SK-N-SH (cell line): ENCODE results near the gene H2AZ1. TPM values are rescaled to one million over a fixed set of nuclear protein-coding genes. Genes with fewer than 3 reads are reported as not detected.

Experiments used
- CTCF ChIA-PET: fragments of 300-600, 350-600 bp; formaldehyde crosslinking; extraction: SDS; loops from one replicate; lab custom pipeline; 2021; lab: Yijun Ruan, JAX
- POLR2A ChIA-PET: fragments of 350-600 bp; sonication (Branson Sonifier 250); formaldehyde crosslinking; extraction: SDS; loops from one replicate; lab custom pipeline; 2020; ENCODE audit warnings: antibody characterized with exemption, inconsistent platforms; lab: Yijun Ruan, JAX
- DNase-seq: peaks from one replicate; pipeline ENCODE4 v3.0.0; 2012
- H2AFZ ChIP-seq: fragments of 200-600 bp; sonication (generic); 2 replicates; pipeline ENCODE4 v1.8.1; 2016; ENCODE audit warnings: antibody characterized with exemption, mild to moderate bottlenecking, low read depth
- H3F3A ChIP-seq: fragments of 200-600 bp; sonication (generic); replicated peaks from 2 replicates; pipeline ENCODE3; 2016; ENCODE audit warnings: antibody characterized with exemption, mild to moderate bottlenecking; ENCODE audit not compliant: insufficient read depth
- H3K27ac ChIP-seq, 2 experiments: fragments of 200-500 bp in 1 of 2; fragments of 200-600 bp in 1 of 2; sonication (Bioruptor generic) in 1 of 2; sonication (generic), shearing (Covaris generic) in 1 of 2; 2 replicates each; pipeline versions ENCODE4 v1.5.1 to v1.6.1; 2014 to 2016; ENCODE audit warnings: low read depth in 2 of 2, inconsistent platforms in 1 of 2, low read length in 1 of 2, mild to moderate bottlenecking in 1 of 2, mixed read lengths in 1 of 2
- H3K27me3 ChIP-seq: fragments of 200-600 bp; sonication (generic), shearing (Covaris generic); 2 replicates; pipeline ENCODE4 v1.6.1; 2016; ENCODE audit warnings: mixed run types; ENCODE audit not compliant: insufficient read depth
- H3K36me3 ChIP-seq, 2 experiments: fragments of 200-500 bp in 1 of 2; fragments of 200-600 bp in 1 of 2; sonication (Bioruptor generic) in 1 of 2; sonication (generic) in 1 of 2; replicated peaks in 1 of 2; 2 replicates each; pipeline versions ENCODE3 to v1.5.1; 2014 to 2016; ENCODE audit warnings: low read length in 1 of 2, mild to moderate bottlenecking in 1 of 2; ENCODE audit not compliant: insufficient read depth in 2 of 2, control insufficient read depth in 1 of 2
- H3K4me1 ChIP-seq, 2 experiments: fragments of 200-500 bp in 1 of 2; fragments of 200-600 bp in 1 of 2; sonication (Bioruptor generic) in 1 of 2; sonication (generic), shearing (Covaris generic) in 1 of 2; 2 replicates each; pipeline versions ENCODE4 v1.5.1 to v1.6.1; 2014 to 2016; ENCODE audit warnings: low read depth in 1 of 2, low read length in 1 of 2, mixed run types in 1 of 2; ENCODE audit not compliant: insufficient read depth in 2 of 2, control insufficient read depth in 1 of 2
- H3K4me2 ChIP-seq: fragments of 200-600 bp; sonication (generic), shearing (Covaris generic); 2 replicates; pipeline ENCODE4 v1.6.1; 2017; ENCODE audit warnings: mixed run types
- H3K4me3 ChIP-seq, 2 experiments: fragments of 200-500 bp in 1 of 2; fragments of 200-600 bp in 1 of 2; sonication (Bioruptor generic) in 1 of 2; sonication (generic), shearing (Covaris generic) in 1 of 2; 2 replicates each; pipeline versions ENCODE4 v1.5.1 to v1.8.1; 2014 to 2016; ENCODE audit warnings: low read depth in 2 of 2, inconsistent platforms in 1 of 2, low read length in 1 of 2, mild to moderate bottlenecking in 1 of 2, mixed read lengths in 1 of 2, moderate library complexity in 1 of 2
- H3K79me2 ChIP-seq: fragments of 200-600 bp; sonication (generic); 2 replicates; pipeline ENCODE4 v1.8.1; 2017; ENCODE audit warnings: mild to moderate bottlenecking; ENCODE audit not compliant: insufficient read depth
- H3K9ac ChIP-seq: fragments of 200-600 bp; sonication (generic); 2 replicates; pipeline ENCODE4 v1.6.1; 2017; ENCODE audit warnings: mixed run types
- H3K9me2 ChIP-seq: fragments of 200-600 bp; sonication (generic); 2 replicates; pipeline ENCODE4 v1.6.1; 2017; ENCODE audit warnings: mixed run types
- H3K9me3 ChIP-seq: fragments of 200-600 bp; sonication (generic); 2 replicates; pipeline ENCODE4 v1.6.1; 2017; ENCODE audit warnings: mixed run types, mild to moderate bottlenecking, moderate library complexity
- H4K20me1 ChIP-seq: fragments of 200-600 bp; sonication (generic); 2 replicates; pipeline ENCODE4 v1.6.1; 2017; ENCODE audit warnings: mild to moderate bottlenecking, mixed run types; ENCODE audit not compliant: insufficient read depth
- CTCF ChIP-seq: fragments of 200-600 bp; sonication (generic); IDR thresholded peaks from 2 replicates; pipeline ENCODE4 v1.6.1; 2017; ENCODE audit warnings: antibody characterized with exemption, mild to moderate bottlenecking, moderate library complexity
- ELF1 ChIP-seq: IDR thresholded peaks from 2 replicates; pipeline ENCODE4 v1.4.0; 2012
- EZH2phosphoT487 ChIP-seq: fragments of 200-600 bp; sonication (generic); IDR thresholded peaks from 2 replicates; pipeline ENCODE4 v1.6.1; 2017; ENCODE audit warnings: low read depth, mixed run types, mild to moderate bottlenecking, antibody characterized with exemption, moderate library complexity, borderline replicate concordance
- FOSL2 ChIP-seq: IDR thresholded peaks from 2 replicates; pipeline ENCODE4 v1.4.0; 2012; ENCODE audit warnings: low read depth, mild to moderate bottlenecking, moderate library complexity, borderline replicate concordance
- FOXM1 ChIP-seq: IDR thresholded peaks from 2 replicates; pipeline ENCODE4 v1.4.0; 2012; ENCODE audit warnings: low read depth, mild to moderate bottlenecking
- GATA2 ChIP-seq: sonication (generic); formaldehyde crosslinking; IDR thresholded peaks from 2 replicates; pipeline ENCODE4 v1.5.0; 2020; ENCODE audit warnings: mild to moderate bottlenecking, missing genetic modification reagents
- JUND ChIP-seq: IDR thresholded peaks from 2 replicates; pipeline ENCODE4 v1.4.0; 2012
- MAX ChIP-seq: IDR thresholded peaks from 2 replicates; pipeline ENCODE4 v1.4.0; 2012; ENCODE audit warnings: low read depth
- NFIC ChIP-seq: IDR thresholded peaks from 2 replicates; pipeline ENCODE4 v1.4.0; 2012; ENCODE audit warnings: borderline replicate concordance
- NRF1 ChIP-seq: IDR thresholded peaks from 2 replicates; pipeline ENCODE4 v1.6.1; 2012; ENCODE audit warnings: low read depth, mild to moderate bottlenecking, low read length
- PBX3 ChIP-seq: IDR thresholded peaks from 2 replicates; pipeline ENCODE4; 2012
- POLR2AphosphoS5 ChIP-seq: IDR thresholded peaks from 2 replicates; pipeline ENCODE4 v1.6.1; 2012; ENCODE audit warnings: low read depth, low read length
- REST ChIP-seq: IDR thresholded peaks from 2 replicates; pipeline ENCODE4 v1.6.1; 2012; ENCODE audit warnings: mild to moderate bottlenecking, low read depth, low read length, moderate library complexity
- RFX5 ChIP-seq: IDR thresholded peaks from 2 replicates; pipeline ENCODE4 v1.6.1; 2012; ENCODE audit warnings: mild to moderate bottlenecking, improper control_type of control experiment, low read length
- SIN3A ChIP-seq: IDR thresholded peaks from 2 replicates; pipeline ENCODE4 v1.6.1; 2012; ENCODE audit warnings: low read depth, mild to moderate bottlenecking, low read length, moderate library complexity, borderline replicate concordance
- TAF1 ChIP-seq: IDR thresholded peaks from 2 replicates; pipeline ENCODE4 v1.6.1; 2012; ENCODE audit warnings: low read depth, mild to moderate bottlenecking, low read length, moderate library complexity, borderline replicate concordance
- TEAD4 ChIP-seq: IDR thresholded peaks from 2 replicates; pipeline ENCODE4 v1.4.0; 2012; ENCODE audit warnings: mild to moderate bottlenecking, borderline replicate concordance; ENCODE audit not compliant: insufficient read depth
- USF1 ChIP-seq: IDR thresholded peaks from 2 replicates; pipeline ENCODE4 v1.4.0; 2012; ENCODE audit warnings: low read depth, borderline replicate concordance
- ZBTB33 ChIP-seq: IDR thresholded peaks from 2 replicates; pipeline ENCODE4 v1.4.0; 2012; ENCODE audit warnings: low read depth, borderline replicate concordance
- WGBS: methylation state at CpG from one replicate; pipeline ENCODE4 v1.1.6; 2017; ENCODE audit warnings: low lambda C conversion rate; 5-methylcytosine and 5-hydroxymethylcytosine counted together
- polyA plus RNA-seq, 3 experiments: library from polyadenylated mRNA; depleted of rRNA; stranded (reverse); fragments of >200 nt; gene quantifications; 2 replicates each; pipeline ENCODE4 v1.2.3, GENCODE V29; 2012

Gene H2AZ1
- polyA plus RNA-seq, 1 of the 3 experiments (the other 2 are of a cell fraction): 408 TPM

- no peak for DNase-seq
- H3K9ac ChIP-seq: no peak overlapping the region
- ChIA-PET CTCF (interaction anchor here (0.8 kb wide), 1 partner anchor 18 kb away, joined by 3 read pairs; no protein-coding TSS in a partner anchor), POLR2A (no interaction called here)
- no peaks in the 10 kb centered on the region for H3K4me1 ChIP-seq
- no peaks in the 10 kb centered on the region for H3K9me3 ChIP-seq
- peaks cover 68 to 79% of the 10 kb centered on the region in 2 experiments for H3K36me3 ChIP-seq
- no peaks in the 10 kb centered on the region for H3K27me3 ChIP-seq
- H3K79me2 ChIP-seq: peaks cover 31% of the 10 kb centered on the region
- no peak overlapping the region for H3K4me3 ChIP-seq
- H3K9me2 ChIP-seq: no peaks in the 10 kb centered on the region
- H3F3A ChIP-seq: peaks cover 11% of the 10 kb centered on the region
- H3K4me2 ChIP-seq: no peak overlapping the region
- H2AFZ ChIP-seq: no peak overlapping the region
- 100% methylated on average over 3 of the region's 3 CpGs for WGBS
- TF ChIP-seq EZH2phosphoT487 (no peak), FOXM1 (no peak), RFX5 (no peak), GATA2 (CRISPR knock-in tag) (no peak), TEAD4 (no peak), CTCF (no peak), NRF1 (no peak), POLR2AphosphoS5 (no peak), PBX3 (no peak), JUND (no peak), ELF1 (no peak), FOSL2 (no peak), SIN3A (no peak), NFIC (no peak), MAX (no peak)
- H3K27ac ChIP-seq: no peak overlapping the region
- no peaks in the 10 kb centered on the region for H4K20me1 ChIP-seq
Measured at GRCh38 chr4:99921174-99921573, 28.9 kb downstream of the H2AZ1 start.

GRCh38 chr4:99918656-99919055 is 31.4 kb downstream of the H2AZ1 start:
- Histone ChIP-seq H3K9me3 (no peaks in the 10 kb centered on the region), H3K4me3 (no peak overlapping the region), H3K4me1 (no peaks in the 10 kb centered on the region), H3K9ac (no peak overlapping the region), H3K27me3 (no peaks in the 10 kb centered on the region), H4K20me1 (no peaks in the 10 kb centered on the region), H3F3A (peaks cover 12% of the 10 kb centered on the region), H3K4me2 (no peak overlapping the region), H3K27ac (no peak overlapping the region), H3K79me2 (peaks cover 14% of the 10 kb centered on the region; the same call in 1 of the 2 replicates), H3K36me3 (peaks cover 63 to 73% of the 10 kb centered on the region in 2 experiments), H3K9me2 (no peaks in the 10 kb centered on the region), H2AFZ (no peak overlapping the region)
- 100% methylated on average over 2 of the region's 2 CpGs for WGBS
- CTCF ChIA-PET: no interaction called here
- DNase-seq: no peak
- POLR2A ChIA-PET: no interaction called here
- TF ChIP-seq MAX: no peak
- TF ChIP-seq TAF1: no peak
- no peak for TF ChIP-seq EZH2phosphoT487
- no peak for TF ChIP-seq ZBTB33
- no peak for TF ChIP-seq USF1
- TF ChIP-seq FOXM1: no peak
- no peak for TF ChIP-seq REST
